Measurements from ENCODE around the gene PLEKHA4.
"Not testable (repeated sequence)": the region's sequence is repeated elsewhere in the genome, so short reads cannot be mapped to it uniquely, and the experiment has no call there.

Gene PLEKHA4

GRCh38 chr19:48879025-48879637 lies 10.7 kb upstream of the PLEKHA4 start:
- Mint-ChIP-seq H3K9me3 (peaks cover 3% of the 10 kb centered on the region), H3K4me1 (peaks cover 43% of the 10 kb centered on the region), H3K4me3 (no peak overlapping the region), H3K36me3 (peaks cover 31% of the 10 kb centered on the region), H3K27me3 (no peaks in the 10 kb centered on the region), H3K27ac (peak overlapping the region; percentile 15)
- CTCF ChIA-PET = no interaction called here
- no peak for DNase-seq

GRCh38 chr19:48878196-48879024 lies 10.0 kb upstream of the PLEKHA4 start:
- Mint-ChIP-seq H3K9me3 (peaks cover 3% of the 10 kb centered on the region), H3K27me3 (no peaks in the 10 kb centered on the region), H3K4me3 (no peak overlapping the region), H3K27ac (peak overlapping the region; percentile 71), H3K36me3 (peaks cover 38% of the 10 kb centered on the region), H3K4me1 (peaks cover 50% of the 10 kb centered on the region)
- CTCF ChIA-PET = no interaction called here
- DNase-seq = peak; percentile 46

GRCh38 chr19:48877855-48878195 lies 9.4 kb upstream of the PLEKHA4 start:
- H3K36me3 Mint-ChIP-seq = peaks cover 42% of the 10 kb centered on the region
- H3K4me3 Mint-ChIP-seq = no peak overlapping the region

GRCh38 chr19:48876043-48876981 lies 7.9 kb upstream of the PLEKHA4 start:
- peak; percentile 56 for DNase-seq
- Mint-ChIP-seq H3K4me1 (peaks cover 59% of the 10 kb centered on the region), H3K4me3 (peak overlapping the region; percentile 98), H3K36me3 (peaks cover 43% of the 10 kb centered on the region), H3K27ac (peak overlapping the region; percentile 99)
- CTCF ChIA-PET = interaction anchor here (0.6 to 1.0 kb wide), 2 partner anchors 86 to 616 kb away, joined by 3 read pairs; no protein-coding TSS in a partner anchor
- H3K27me3 Mint-ChIP-seq, H3K9me3 Mint-ChIP-seq: not testable (repeated sequence)

More at GRCh38 chr19:48877855-48878195, 9.4 kb upstream of the PLEKHA4 start:
- Mint-ChIP-seq H3K27ac (peak overlapping the region; percentile 71), H3K27me3 (no peaks in the 10 kb centered on the region), H3K9me3 (peaks cover 3% of the 10 kb centered on the region), H3K4me1 (peaks cover 56% of the 10 kb centered on the region)
- CTCF ChIA-PET = no interaction called here
- no peak for DNase-seq

GRCh38 chr19:48874303-48875135 lies 6.1 kb upstream of the PLEKHA4 start:
- H3K27ac Mint-ChIP-seq = peak overlapping the region; percentile 99

GRCh38 chr19:48873476-48874302 lies 5.3 kb upstream of the PLEKHA4 start:
- H3K27me3 Mint-ChIP-seq = peaks cover 13% of the 10 kb centered on the region
- CTCF ChIA-PET = interaction anchor here (0.6 to 1.8 kb wide), 6 partner anchors 31 to 119 kb away, joined by 3 to 11 read pairs (median 3); partner anchors contain the start of genes GYS1, HSD17B14 and RUVBL2
- H3K4me1 Mint-ChIP-seq = peaks cover 57% of the 10 kb centered on the region
- peak; percentile 32 for DNase-seq
- no peaks in the 10 kb centered on the region for H3K9me3 Mint-ChIP-seq
- peak overlapping the region; percentile 99 for H3K27ac Mint-ChIP-seq
- peaks cover 41% of the 10 kb centered on the region for H3K36me3 Mint-ChIP-seq
- H3K4me3 Mint-ChIP-seq = peak overlapping the region; percentile 98

More at GRCh38 chr19:48874303-48875135, 6.1 kb upstream of the PLEKHA4 start:
- CTCF ChIA-PET = interaction anchor here (1.0 to 1.8 kb wide), 5 partner anchors 32 to 118 kb away, joined by 3 to 11 read pairs (median 3); partner anchors contain the start of genes GYS1, HSD17B14 and RUVBL2
- DNase-seq = peak; percentile 46
- Mint-ChIP-seq H3K4me3 (peak overlapping the region; percentile 98), H3K9me3 (no peaks in the 10 kb centered on the region), H3K27me3 (peaks cover 5% of the 10 kb centered on the region), H3K36me3 (peaks cover 41% of the 10 kb centered on the region), H3K4me1 (peaks cover 59% of the 10 kb centered on the region)

GRCh38 chr19:48872884-48873475 lies 4.6 kb upstream of the PLEKHA4 start:
- Mint-ChIP-seq H3K4me1 (peaks cover 54% of the 10 kb centered on the region), H3K4me3 (peak overlapping the region; percentile 98), H3K27ac (peak overlapping the region; percentile 99), H3K36me3 (peaks cover 40% of the 10 kb centered on the region), H3K9me3 (no peaks in the 10 kb centered on the region), H3K27me3 (peaks cover 20% of the 10 kb centered on the region)
- CTCF ChIA-PET = interaction anchor here (0.6 to 1.8 kb wide), 3 partner anchors 37 to 98 kb away, joined by 3 to 11 read pairs (median 3); partner anchors contain the start of gene HSD17B14
- peak; percentile 90 for DNase-seq

- Mint-ChIP-seq H3K4me3 (peak within 1 kb of the TSS; percentile 98), H3K27ac (peak within 1 kb of the TSS; percentile 99), H3K36me3 (peaks cover 35% of the 10 kb centered on the region), H3K9me3 (no peaks in the 10 kb centered on the region), H3K4me1 (peaks cover 48% of the 10 kb centered on the region), H3K27me3 (peaks cover 26% of the 10 kb centered on the region)
- CTCF ChIA-PET = interaction anchor here (2.2 kb wide), 1 partner anchor 98 kb away, joined by 6 read pairs; no protein-coding TSS in a partner anchor
- DNase-seq = peak; percentile 98
Measured at GRCh38 chr19:48872182-48872883, 3.9 kb upstream of the PLEKHA4 start, which contains the start of gene PPP1R15A. Gene PPP1R15A (plus strand): TSS chr19:48872421. CDS start chr19:48873234, 813 bp downstream.

GRCh38 chr19:48871471-48872181 lies 3.2 kb upstream of the PLEKHA4 start:
- H3K4me1 Mint-ChIP-seq = peaks cover 43% of the 10 kb centered on the region
- not testable (repeated sequence) for DNase-seq, H3K9me3 Mint-ChIP-seq
- CTCF ChIA-PET = interaction anchor here (2.2 kb wide), 1 partner anchor 99 kb away, joined by 6 read pairs; no protein-coding TSS in a partner anchor
- H3K36me3 Mint-ChIP-seq = peaks cover 33% of the 10 kb centered on the region
- peak overlapping the region; percentile 99 for H3K27ac Mint-ChIP-seq
- H3K27me3 Mint-ChIP-seq = peaks cover 33% of the 10 kb centered on the region
- peak overlapping the region; percentile 98 for H3K4me3 Mint-ChIP-seq

- CTCF ChIA-PET = no interaction called here
- H3K9me3 Mint-ChIP-seq = no peaks in the 10 kb centered on the region
- H3K4me1 Mint-ChIP-seq = peaks cover 27% of the 10 kb centered on the region
- DNase-seq = no peak
- peaks cover 47% of the 10 kb centered on the region for H3K27me3 Mint-ChIP-seq
- no peak overlapping the region for H3K27ac Mint-ChIP-seq
- H3K4me3 Mint-ChIP-seq = no peak overlapping the region
- H3K36me3 Mint-ChIP-seq = peaks cover 23% of the 10 kb centered on the region
Measured at GRCh38 chr19:48870048-48870447, 1.6 kb upstream of the PLEKHA4 start.

- H3K36me3 Mint-ChIP-seq = peaks cover 3% of the 10 kb centered on the region
- H3K27ac Mint-ChIP-seq = no peak overlapping the region
- H3K4me1 Mint-ChIP-seq = peaks cover 8% of the 10 kb centered on the region
- CTCF ChIA-PET = no interaction called here
- no peaks in the 10 kb centered on the region for H3K9me3 Mint-ChIP-seq
- H3K4me3 Mint-ChIP-seq = no peak overlapping the region
- no peak for DNase-seq
- H3K27me3 Mint-ChIP-seq = peaks cover 59% of the 10 kb centered on the region
Measured at GRCh38 chr19:48867746-48868113, 687 bp downstream of the PLEKHA4 start.

Measured in activated naive CD4-positive, alpha-beta T cell treated with anti-CD3 and anti-CD28 coated beads, Interleukin-2, amount 10 ng/mL, durations not matched to agents 7 days and 5 days (primary cell).